NCI-H187 (cell line): ENCODE results near the gene CAB39L.
"Not testable (repeated sequence)": the region's sequence is repeated elsewhere in the genome, so short reads cannot be mapped to it uniquely, and the experiment has no call there.

ENCODE experiments used
- DNase-seq, 2 experiments: peaks; one replicate each; lab custom pipeline; 2025; lab: John Stamatoyannopoulos, UW

The CAB39L gene

GRCh38 chr13:49346460-49346859 is 97.4 kb downstream of the CAB39L start:
- no peak for DNase-seq

GRCh38 chr13:49343731-49344130 is 100.1 kb downstream of the CAB39L start:
- no peak for DNase-seq

- DNase-seq, result no peak
Observed at GRCh38 chr13:49343255-49343654, 100.6 kb downstream of the CAB39L start.

- no peak for DNase-seq
Observed at GRCh38 chr13:49342454-49342853, 101.4 kb downstream of the CAB39L start.

GRCh38 chr13:49341941-49342340 is 101.9 kb downstream of the CAB39L start:
- no peak for DNase-seq

- DNase-seq, result no peak
Observed at GRCh38 chr13:49341517-49341916, 102.3 kb downstream of the CAB39L start.

- no peak for DNase-seq
Observed at GRCh38 chr13:49340161-49340560, 103.7 kb downstream of the CAB39L start.

- no peak for DNase-seq
Observed at GRCh38 chr13:49336655-49337054, 107.2 kb downstream of the CAB39L start.

- DNase-seq, result no peak
Observed at GRCh38 chr13:49330546-49330864, 113.4 kb downstream of the CAB39L start.

GRCh38 chr13:49329831-49330545 is 113.9 kb downstream of the CAB39L start:
- DNase-seq, result no peak

- not testable (repeated sequence) for DNase-seq
Observed at GRCh38 chr13:49327145-49327544, 116.7 kb downstream of the CAB39L start.

- DNase-seq, result no peak
Observed at GRCh38 chr13:49326222-49326917, 117.5 kb downstream of the CAB39L start.

GRCh38 chr13:49323344-49323743 is 120.5 kb downstream of the CAB39L start:
- DNase-seq, result no peak

- no peak for DNase-seq
Observed at GRCh38 chr13:49322702-49323101, 121.2 kb downstream of the CAB39L start.

GRCh38 chr13:49320975-49321374 is 122.9 kb downstream of the CAB39L start:
- DNase-seq, result no peak

GRCh38 chr13:49319951-49320350 is 123.9 kb downstream of the CAB39L start:
- DNase-seq, result no peak

- no peak for DNase-seq
Observed at GRCh38 chr13:49319551-49319950, 124.3 kb downstream of the CAB39L start.

GRCh38 chr13:49315756-49316482 is 127.9 kb downstream of the CAB39L start:
- DNase-seq, result no peak

GRCh38 chr13:49315036-49315565 is 128.8 kb downstream of the CAB39L start:
- no peak for DNase-seq

GRCh38 chr13:49314344-49314882 is 129.5 kb downstream of the CAB39L start:
- DNase-seq, result no peak

- no peak for DNase-seq
Observed at GRCh38 chr13:49311816-49312215, 132.0 kb downstream of the CAB39L start.

- no peak for DNase-seq
Observed at GRCh38 chr13:49310251-49310650, 133.6 kb downstream of the CAB39L start.
